Activated T-cell treated with anti-CD3 and anti-CD28 coated beads, Interleukin-2, amount 50 U/mL, for 24 hours (primary cell): ENCODE data around the gene SHISA5.
"Not testable (repeated sequence)": the region's sequence is repeated elsewhere in the genome, so short reads cannot be mapped to it uniquely, and the experiment has no call there.

Experiments
- DNase-seq: peaks from one replicate; pipeline ENCODE4 v3.0.0-alpha.2; 2020
- H3K27ac Mint-ChIP-seq: 2 replicates; pipeline ENCODE4 v1.8.0; 2020; ENCODE audit warnings: mild to moderate bottlenecking, mixed read lengths
- H3K27me3 Mint-ChIP-seq: 2 replicates; pipeline ENCODE4 v1.8.0; 2020; ENCODE audit warnings: mixed read lengths
- H3K36me3 Mint-ChIP-seq: 2 replicates; pipeline ENCODE4 v1.8.0; 2020; ENCODE audit warnings: low read depth, mixed read lengths
- H3K4me1 Mint-ChIP-seq: 2 replicates; pipeline ENCODE4 v1.8.0; 2020; ENCODE audit warnings: low read depth, mixed read lengths
- H3K4me3 Mint-ChIP-seq: 2 replicates; pipeline ENCODE4 v1.8.0; 2020; ENCODE audit warnings: mild to moderate bottlenecking, moderate library complexity, mixed read lengths
- H3K9me3 Mint-ChIP-seq: 2 replicates; pipeline ENCODE4 v1.8.0; 2020; ENCODE audit warnings: mixed read lengths

SHISA5 gene

GRCh38 chr3:48505968-48506504 lies 2.1 kb upstream of the SHISA5 start:
- no peak overlapping the region for H3K27ac Mint-ChIP-seq
- peaks cover 54% of the 10 kb centered on the region for H3K4me1 Mint-ChIP-seq
- no peaks in the 10 kb centered on the region for H3K27me3 Mint-ChIP-seq
- H3K4me3 Mint-ChIP-seq = no peak overlapping the region
- H3K9me3 Mint-ChIP-seq = no peaks in the 10 kb centered on the region
- DNase-seq = no peak
- no peaks in the 10 kb centered on the region for H3K36me3 Mint-ChIP-seq

DNA sequence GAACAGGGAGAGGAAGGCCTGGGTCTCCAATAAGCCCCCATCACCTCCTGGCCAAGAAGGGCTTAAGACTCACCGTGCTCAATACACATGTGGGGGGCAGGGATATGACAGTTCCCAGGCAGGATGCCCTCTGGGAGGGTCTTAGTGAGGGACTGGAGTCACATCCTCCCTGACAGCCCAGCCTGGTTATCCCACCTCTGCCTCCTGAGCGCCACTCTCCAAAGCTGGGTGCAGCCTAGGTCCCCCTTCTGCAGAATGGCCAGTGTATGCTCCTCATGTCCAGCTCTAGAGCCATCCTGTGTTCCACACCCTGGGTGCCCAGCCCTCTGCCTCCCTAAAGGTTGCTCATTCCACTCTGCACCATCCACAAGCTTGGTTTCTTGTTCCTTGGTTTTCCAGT lies 1.2 kb upstream of the SHISA5 start:
- peak overlapping the region; percentile 44 for H3K27ac Mint-ChIP-seq
- DNase-seq = no peak

DNA sequence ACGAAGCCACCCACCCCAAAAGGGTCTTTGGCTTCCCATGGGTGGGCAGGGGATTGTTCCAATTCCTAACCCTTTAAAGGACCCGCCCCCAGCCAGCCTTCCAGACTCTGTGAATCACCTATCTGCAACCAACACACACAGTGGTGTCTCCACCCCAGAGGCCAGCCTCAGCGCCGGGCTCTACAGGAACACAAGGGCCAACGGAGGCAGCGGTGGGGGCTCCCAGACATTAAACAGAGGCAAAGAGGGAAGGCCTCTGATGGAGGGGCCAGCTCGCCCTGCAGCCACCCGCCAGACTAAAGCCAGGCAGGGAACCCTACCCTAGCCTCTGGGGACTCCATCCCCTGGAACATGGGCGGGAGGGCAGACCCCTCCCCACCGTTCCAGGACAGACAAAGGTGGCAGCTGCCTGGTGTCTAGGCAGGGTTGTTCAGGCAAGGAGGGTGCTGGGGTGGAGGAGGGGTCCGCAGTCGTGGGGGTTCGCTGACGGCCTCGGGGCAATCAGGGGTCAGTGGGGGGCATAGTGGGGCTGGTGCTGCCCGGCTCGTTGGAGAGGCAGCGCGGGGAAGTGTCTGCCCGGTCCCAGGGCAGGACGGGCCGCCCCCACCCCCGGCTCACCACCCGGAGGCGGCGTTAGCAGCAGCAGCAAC lies 448 bp downstream of the SHISA5 start:
- Mint-ChIP-seq H3K36me3 (peaks cover under 1% of the 10 kb centered on the region), H3K9me3 (no peaks in the 10 kb centered on the region), H3K4me1 (peaks cover 55% of the 10 kb centered on the region), H3K27ac (peak overlapping the region; percentile 82), H3K4me3 (peak overlapping the region; percentile 78), H3K27me3 (no peaks in the 10 kb centered on the region)
- DNase-seq = peak; percentile 53

More for the DNA sequence above, 1.2 kb upstream of the SHISA5 start:
- no peaks in the 10 kb centered on the region for H3K9me3 Mint-ChIP-seq
- no peaks in the 10 kb centered on the region for H3K36me3 Mint-ChIP-seq
- H3K27me3 Mint-ChIP-seq = no peaks in the 10 kb centered on the region
- peaks cover 55% of the 10 kb centered on the region for H3K4me1 Mint-ChIP-seq
- H3K4me3 Mint-ChIP-seq = peak overlapping the region; percentile 78

- Mint-ChIP-seq H3K9me3 (no peaks in the 10 kb centered on the region), H3K36me3 (peaks cover 7% of the 10 kb centered on the region), H3K27me3 (no peaks in the 10 kb centered on the region), H3K4me1 (peaks cover 51% of the 10 kb centered on the region), H3K27ac (no peak overlapping the region), H3K4me3 (peak overlapping the region; percentile 78)
- no peak for DNase-seq
These were observed 1.2 kb downstream of the SHISA5 start for GRCh38 chr3:48502728-48503168.

- H3K4me3 Mint-ChIP-seq = peak overlapping the region; percentile 78
- peaks cover 45% of the 10 kb centered on the region for H3K4me1 Mint-ChIP-seq
- peaks cover 7% of the 10 kb centered on the region for H3K36me3 Mint-ChIP-seq
- no peaks in the 10 kb centered on the region for H3K9me3 Mint-ChIP-seq
- H3K27me3 Mint-ChIP-seq = no peaks in the 10 kb centered on the region
- peak overlapping the region; percentile 60 for H3K27ac Mint-ChIP-seq
- DNase-seq = no peak
These were observed 1.9 kb downstream of the SHISA5 start for GRCh38 chr3:48502121-48502520.

- Mint-ChIP-seq H3K27ac (peak overlapping the region; percentile 68), H3K4me1 (peaks cover 37% of the 10 kb centered on the region), H3K36me3 (peaks cover 7% of the 10 kb centered on the region), H3K27me3 (no peaks in the 10 kb centered on the region), H3K9me3 (no peaks in the 10 kb centered on the region), H3K4me3 (no peak overlapping the region)
- DNase-seq = no peak
These were observed 2.8 kb downstream of the SHISA5 start for GRCh38 chr3:48501196-48501595.

DNA sequence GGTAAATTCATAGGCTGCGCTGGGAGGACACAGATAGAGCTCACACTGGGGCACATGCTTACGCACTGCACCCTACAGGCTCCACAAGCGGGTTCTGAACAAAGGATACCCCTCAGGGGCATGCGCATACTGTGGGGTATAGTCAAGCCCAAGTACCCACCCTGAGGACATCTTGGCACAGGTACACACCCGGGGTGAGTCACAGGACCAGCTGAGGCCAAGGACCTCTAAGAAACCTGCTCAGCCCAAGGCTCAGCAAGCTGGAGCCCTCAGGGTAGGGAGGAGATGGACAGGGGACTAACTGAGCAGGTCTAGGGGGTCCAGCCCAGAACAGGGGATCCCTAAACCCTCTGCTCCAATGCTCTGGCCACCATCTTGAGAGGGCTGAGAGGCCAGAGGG lies 3.3 kb downstream of the SHISA5 start:
- H3K4me3 Mint-ChIP-seq = no peak overlapping the region
- no peaks in the 10 kb centered on the region for H3K9me3 Mint-ChIP-seq
- no peak for DNase-seq
- H3K27me3 Mint-ChIP-seq = no peaks in the 10 kb centered on the region
- peaks cover 34% of the 10 kb centered on the region for H3K4me1 Mint-ChIP-seq
- H3K27ac Mint-ChIP-seq = no peak overlapping the region
- H3K36me3 Mint-ChIP-seq = peaks cover 7% of the 10 kb centered on the region

DNA sequence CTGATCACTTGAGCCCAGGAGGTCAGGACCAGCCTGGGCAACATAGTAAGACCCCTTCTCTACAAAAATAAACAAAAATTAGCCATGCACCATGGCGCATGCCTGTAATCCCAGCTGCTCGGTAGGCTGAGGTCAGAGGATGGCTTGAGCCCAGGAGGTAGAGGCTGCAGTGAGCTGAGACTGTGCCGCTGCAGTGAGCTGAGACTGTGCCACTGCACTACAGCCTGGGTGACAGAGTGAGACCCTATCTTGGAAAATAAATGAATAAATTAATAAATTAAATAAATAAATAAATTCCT lies 10.8 kb downstream of the SHISA5 start:
- H3K4me1 Mint-ChIP-seq = no peaks in the 10 kb centered on the region
- H3K27me3 Mint-ChIP-seq = no peaks in the 10 kb centered on the region
- no peak overlapping the region for H3K4me3 Mint-ChIP-seq
- H3K27ac Mint-ChIP-seq = no peak overlapping the region
- DNase-seq = no peak
- peaks cover 19% of the 10 kb centered on the region for H3K36me3 Mint-ChIP-seq
- H3K9me3 Mint-ChIP-seq = no peaks in the 10 kb centered on the region

- Mint-ChIP-seq H3K27me3 (no peaks in the 10 kb centered on the region), H3K36me3 (peaks cover 17% of the 10 kb centered on the region), H3K27ac (no peak overlapping the region), H3K4me1 (no peaks in the 10 kb centered on the region), H3K9me3 (no peaks in the 10 kb centered on the region), H3K4me3 (no peak overlapping the region)
- DNase-seq = no peak
These were observed 11.3 kb downstream of the SHISA5 start for GRCh38 chr3:48492461-48493202.

DNA sequence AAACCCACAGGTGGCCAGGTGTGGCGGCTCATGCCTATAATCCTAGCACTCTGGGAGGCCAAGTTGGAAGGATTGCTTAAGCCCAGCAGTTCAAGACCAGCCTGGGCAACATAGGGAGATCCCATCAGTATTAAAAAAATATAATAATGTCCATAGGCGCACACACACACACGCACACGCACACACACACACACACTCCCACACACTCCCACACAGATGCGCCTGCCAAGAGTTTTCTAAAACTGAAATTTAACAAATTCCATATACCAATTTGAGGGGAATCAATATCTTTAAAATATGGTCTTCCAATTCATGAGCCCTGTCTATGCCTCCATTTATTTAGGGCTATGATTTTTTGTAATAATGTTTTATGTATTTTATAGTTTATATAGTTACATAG lies 17.0 kb downstream of the SHISA5 start:
- no peaks in the 10 kb centered on the region for H3K4me1 Mint-ChIP-seq
- H3K27me3 Mint-ChIP-seq = no peaks in the 10 kb centered on the region
- DNase-seq = no peak
- no peak overlapping the region for H3K4me3 Mint-ChIP-seq
- peaks cover 2% of the 10 kb centered on the region for H3K36me3 Mint-ChIP-seq
- H3K9me3 Mint-ChIP-seq = no peaks in the 10 kb centered on the region
- H3K27ac Mint-ChIP-seq = no peak overlapping the region

GRCh38 chr3:48482822-48483221 lies 21.2 kb downstream of the SHISA5 start:
- not testable (repeated sequence) for H3K27ac Mint-ChIP-seq, H3K4me3 Mint-ChIP-seq, H3K9me3 Mint-ChIP-seq, H3K27me3 Mint-ChIP-seq, H3K36me3 Mint-ChIP-seq, DNase-seq
- H3K4me1 Mint-ChIP-seq = peaks cover 22% of the 10 kb centered on the region

DNA sequence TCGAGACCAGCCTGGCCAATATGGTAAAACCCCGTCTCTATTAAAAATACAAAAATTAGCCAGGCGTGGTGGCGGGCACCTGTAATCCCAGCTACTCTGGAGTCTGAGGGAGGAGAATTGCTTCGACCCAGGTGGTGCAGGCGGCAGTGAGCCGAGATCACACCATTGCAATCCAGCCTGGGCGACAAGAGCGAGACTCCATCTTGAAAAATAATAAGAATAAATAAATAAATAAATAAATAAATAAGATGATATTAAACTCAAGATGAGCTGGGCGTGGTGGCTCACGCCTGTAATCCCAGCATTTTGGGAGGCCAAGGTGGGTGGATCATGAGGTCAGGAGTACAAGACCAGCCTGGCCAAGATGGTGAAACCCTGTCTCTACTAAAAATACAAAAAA lies 23.1 kb downstream of the SHISA5 start:
- not testable (repeated sequence) for DNase-seq, H3K4me3 Mint-ChIP-seq, H3K27me3 Mint-ChIP-seq, H3K9me3 Mint-ChIP-seq, H3K36me3 Mint-ChIP-seq, H3K27ac Mint-ChIP-seq
- H3K4me1 Mint-ChIP-seq = peaks cover 33% of the 10 kb centered on the region

GRCh38 chr3:48478626-48479555 lies 25.1 kb downstream of the SHISA5 start:
- H3K4me1 Mint-ChIP-seq = peaks cover 37% of the 10 kb centered on the region
- peak overlapping the region; percentile 93 for H3K27ac Mint-ChIP-seq
- H3K4me3 Mint-ChIP-seq = peak overlapping the region; percentile 68
- H3K9me3 Mint-ChIP-seq = no peaks in the 10 kb centered on the region
- H3K27me3 Mint-ChIP-seq = no peaks in the 10 kb centered on the region
- peak; percentile 68 for DNase-seq
- no peaks in the 10 kb centered on the region for H3K36me3 Mint-ChIP-seq

DNA sequence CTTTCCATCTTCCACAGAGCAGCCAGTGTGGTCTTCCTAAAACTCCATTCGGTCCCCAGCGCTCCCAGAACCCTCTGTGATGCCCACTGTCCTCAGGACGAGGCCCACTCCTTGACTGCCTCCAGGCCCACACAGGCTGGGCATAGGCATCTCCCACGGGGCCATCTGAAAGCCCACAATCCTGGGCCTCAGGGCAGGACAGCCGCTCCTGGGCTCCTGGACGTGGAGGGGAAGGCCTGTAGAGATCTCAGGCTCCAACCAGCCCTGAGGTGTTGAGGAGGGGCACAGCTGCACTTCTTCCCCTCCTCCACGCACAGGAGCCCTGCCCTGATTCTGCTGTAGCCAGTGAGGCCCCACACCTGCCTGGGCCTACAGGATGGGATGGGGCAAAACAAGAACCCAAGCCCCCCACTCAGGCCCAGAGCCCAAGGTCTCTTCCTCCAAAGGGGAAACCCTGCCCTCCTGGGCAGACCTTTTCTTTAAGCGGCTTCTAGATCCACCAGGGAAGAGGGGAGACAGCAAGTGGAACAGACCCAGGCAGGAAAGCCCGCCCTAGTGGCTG lies 25.9 kb downstream of the SHISA5 start:
- Mint-ChIP-seq H3K36me3 (no peaks in the 10 kb centered on the region), H3K9me3 (no peaks in the 10 kb centered on the region), H3K4me3 (peak overlapping the region; percentile 68), H3K4me1 (peaks cover 45% of the 10 kb centered on the region), H3K27me3 (no peaks in the 10 kb centered on the region), H3K27ac (peak overlapping the region; percentile 93)
- no peak for DNase-seq
